SKM-1 treated with dmso at 0.1 percent for 144 hours (cell line): ENCODE measurements around the gene SBF2.
"Not testable (repeated sequence)": the region's sequence is repeated elsewhere in the genome, so short reads cannot be mapped to it uniquely, and the experiment has no call there.

Experiments used
- DNase-seq: peaks from one replicate; lab custom pipeline; 2025; ENCODE audit not compliant: unreplicated experiment; lab: John Stamatoyannopoulos, UW

The SBF2 gene

DNA sequence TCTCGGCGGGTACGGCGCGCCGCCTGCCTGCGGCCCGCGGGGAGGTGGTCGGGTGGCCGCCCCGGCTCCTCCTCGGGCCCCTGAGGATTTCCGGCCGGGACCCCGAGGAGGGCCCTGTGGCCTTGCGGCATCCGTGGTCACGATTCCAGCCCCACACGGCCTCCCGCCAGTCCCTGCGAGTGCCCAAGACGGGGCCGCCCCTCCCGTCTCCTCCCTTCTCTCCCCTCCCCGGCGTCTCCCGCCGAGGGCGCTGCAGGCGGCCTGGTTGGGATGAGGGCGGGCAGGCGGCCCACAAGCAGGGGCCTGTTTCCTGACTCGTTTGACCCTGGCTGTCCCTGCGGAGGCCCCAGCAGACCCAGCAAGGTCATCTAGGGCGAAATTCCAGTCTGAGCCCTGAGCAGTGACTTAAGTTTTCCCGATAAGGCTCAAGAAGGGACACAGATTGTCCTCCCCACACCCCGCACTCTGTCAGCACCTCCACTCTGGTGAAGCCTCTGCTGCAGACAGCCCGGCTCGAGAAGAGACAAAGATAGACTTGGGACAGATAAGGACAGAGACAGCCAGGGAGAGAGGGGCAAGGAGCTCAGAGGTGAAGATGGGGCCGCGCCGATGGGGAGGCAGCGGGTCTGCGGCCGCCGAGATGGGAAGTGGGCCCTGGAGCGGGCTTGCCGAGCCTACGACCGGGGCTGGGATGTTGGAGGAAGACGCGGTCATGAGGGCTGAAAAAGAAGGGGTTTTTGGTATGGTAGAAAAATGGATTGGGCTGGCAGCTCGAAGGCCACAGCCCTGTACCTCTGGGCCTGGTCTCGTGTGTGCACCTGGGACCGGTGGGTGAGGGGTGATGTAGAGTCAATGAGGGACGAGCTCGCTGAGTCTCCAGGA, 535.1 kb downstream of the SBF2 start:
- peak; percentile 49 for DNase-seq

DNA sequence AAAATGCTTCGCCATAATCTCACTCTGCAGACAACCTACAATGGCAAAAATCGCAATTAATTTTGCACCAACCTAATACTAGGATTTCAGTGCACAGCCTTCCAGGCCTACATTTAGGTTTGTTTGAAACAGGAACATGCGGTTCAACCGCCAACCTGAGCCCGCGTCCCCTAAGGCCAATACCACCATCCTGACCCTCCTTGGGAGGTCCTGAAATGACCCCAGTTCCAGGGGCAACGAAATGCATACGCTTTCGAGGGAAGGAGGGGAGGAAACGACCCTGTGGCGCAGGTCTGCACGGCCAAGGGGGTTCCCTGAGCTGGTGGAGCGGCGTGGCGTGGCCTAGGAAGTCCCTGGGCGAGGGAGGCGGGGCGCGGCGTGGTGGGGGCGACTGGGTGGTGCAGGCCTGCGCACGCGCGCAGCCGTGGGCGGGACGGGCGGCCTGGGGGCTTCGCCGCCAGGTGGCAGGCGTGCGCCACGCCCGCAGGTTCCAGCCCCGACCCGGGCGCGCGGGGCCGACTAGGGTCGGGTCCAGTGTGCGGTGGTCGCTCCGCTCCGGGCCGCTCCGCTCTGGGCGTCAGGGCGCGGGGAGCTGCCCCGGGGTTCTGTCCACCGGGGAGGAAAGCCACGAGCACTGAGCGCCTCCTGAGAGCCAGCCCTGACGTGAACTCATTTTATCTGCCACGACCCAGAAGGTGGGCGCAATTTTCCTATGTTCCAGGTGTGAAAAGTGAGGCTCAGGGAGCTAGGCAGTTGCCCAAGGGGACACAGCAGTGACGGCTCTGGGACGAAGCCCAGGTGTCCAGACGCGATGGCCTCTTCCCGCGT, 536.0 kb downstream of the SBF2 start:
- DNase-seq: peak; percentile 81

DNA sequence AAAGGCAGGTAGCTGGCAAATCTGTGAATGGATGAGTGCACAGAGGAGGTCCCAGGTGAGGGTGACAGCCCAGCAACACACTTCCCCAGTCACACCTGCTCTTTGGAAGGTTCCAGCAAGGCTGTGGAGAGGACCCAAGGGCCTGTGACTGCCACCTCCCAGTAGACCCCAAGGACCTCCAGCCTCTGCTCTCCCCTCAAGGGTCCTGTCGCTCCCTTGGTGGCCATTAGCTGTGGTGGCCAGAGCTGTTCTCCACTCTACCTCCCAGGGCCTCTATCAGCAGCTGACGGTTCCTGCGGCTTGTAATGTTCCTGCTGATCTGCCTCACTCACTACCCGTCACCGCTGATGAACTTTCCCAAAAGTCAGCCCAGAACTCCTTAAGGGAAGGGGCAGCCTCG, 537.1 kb downstream of the SBF2 start:
- DNase-seq: no peak

DNA sequence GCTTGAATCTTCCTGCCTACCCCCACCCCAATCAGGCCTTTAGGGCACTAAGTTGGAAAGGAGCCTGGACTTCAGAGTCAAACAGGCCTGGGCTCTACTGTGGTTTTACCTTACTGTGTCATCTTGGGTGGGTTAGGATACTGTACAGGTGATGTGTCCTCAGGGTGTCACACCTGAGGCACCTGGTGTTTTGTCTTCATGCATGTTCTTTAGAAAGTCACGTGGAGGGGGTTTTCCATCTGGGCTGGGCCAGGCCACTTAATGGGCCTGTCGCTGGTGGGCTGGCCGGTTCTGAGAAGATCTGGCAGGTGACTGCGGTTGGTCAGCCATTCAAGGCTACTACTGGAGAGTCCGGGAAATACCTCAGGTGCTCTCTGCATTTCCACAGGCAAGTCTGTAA, 537.6 kb downstream of the SBF2 start:
- no peak for DNase-seq

DNA sequence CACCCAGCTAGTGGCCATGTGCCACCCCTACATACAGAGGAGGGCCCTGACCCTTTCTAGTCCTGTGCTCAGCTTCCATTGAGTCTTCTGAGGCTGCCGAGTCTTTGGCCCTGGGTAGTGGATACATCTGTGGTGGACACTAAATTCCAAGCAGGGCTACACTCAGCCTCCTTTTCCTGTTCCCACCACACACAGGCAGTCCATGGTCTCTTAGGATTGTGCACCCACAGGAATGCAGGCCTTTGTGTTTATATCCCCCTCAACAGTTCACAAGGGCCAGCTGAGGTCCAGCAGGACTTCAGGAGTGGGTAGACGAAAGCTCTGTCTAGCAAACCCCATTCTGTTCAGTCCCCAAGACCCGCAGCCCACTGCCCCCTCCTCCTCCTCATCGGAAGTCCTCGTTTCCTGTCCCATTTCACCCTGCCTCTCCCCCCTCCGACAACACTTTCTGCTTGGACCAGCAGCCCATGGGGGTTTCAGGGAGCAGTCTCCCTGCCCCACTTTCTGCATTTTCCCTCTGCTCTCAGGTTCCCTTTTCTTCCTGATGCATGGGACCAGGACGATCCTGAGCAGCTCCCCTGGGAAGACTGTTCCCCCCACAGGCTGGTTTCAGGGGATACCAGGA, 538.3 kb downstream of the SBF2 start:
- no peak for DNase-seq

DNA sequence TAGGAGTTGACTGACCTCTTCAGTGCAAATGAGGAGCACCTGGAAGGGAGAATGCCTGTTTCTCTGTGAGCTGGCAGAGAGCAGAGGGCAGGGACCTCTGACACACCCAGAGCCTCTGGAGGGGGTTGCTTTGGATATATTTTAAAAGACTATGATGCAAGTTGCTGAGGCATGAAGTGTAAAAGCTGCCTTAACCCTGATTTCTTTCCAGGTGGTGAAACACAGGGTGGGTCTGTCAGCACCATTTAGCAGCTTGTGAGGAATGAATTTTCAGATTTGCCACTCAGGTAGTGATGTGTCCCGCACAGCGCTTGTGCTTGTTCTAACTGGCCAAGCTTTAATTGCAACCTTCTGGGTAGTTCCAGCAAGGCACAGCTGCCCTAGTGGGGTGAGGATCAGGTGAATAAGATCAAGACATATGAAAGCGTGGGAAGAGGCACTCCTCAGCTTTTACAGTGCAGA, 540.0 kb downstream of the SBF2 start:
- no peak for DNase-seq

- peak; percentile 52 for DNase-seq
These were observed 541.0 kb downstream of the SBF2 start for GRCh38 chr11:9753021-9753420.

GRCh38 chr11:9752091-9752490, 541.9 kb downstream of the SBF2 start:
- no peak for DNase-seq

GRCh38 chr11:9750551-9750950, 543.5 kb downstream of the SBF2 start:
- DNase-seq: no peak

DNA sequence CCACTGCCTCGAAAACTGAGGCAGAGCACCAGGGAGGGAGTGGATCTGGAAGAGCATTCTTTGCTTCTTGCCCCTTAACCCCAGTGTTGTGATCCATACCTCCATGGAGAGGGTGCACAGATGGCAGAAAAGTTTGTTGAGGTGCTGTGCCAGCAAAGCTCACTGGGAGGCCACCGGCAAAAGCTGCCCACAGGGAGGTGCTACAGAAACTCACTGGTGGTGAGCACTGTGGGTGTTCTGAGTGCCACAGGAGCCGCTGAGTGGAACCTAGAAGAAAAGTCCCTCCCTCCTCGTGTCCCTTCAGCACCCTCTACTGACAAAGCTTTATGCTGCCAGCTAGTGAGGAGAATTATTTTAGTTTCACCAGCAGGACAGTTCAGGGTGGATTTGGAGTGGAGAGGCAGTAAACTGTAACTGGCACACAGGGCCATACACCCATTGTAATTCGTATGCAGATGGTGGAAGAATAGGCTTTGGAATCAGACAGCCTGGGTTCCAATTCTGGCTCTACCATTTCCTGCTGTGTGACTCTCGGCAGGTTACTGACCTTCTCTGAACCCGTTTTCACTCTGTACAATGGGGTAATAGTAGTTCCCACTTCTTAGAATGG, 545.6 kb downstream of the SBF2 start:
- DNase-seq: peak; percentile 82

GRCh38 chr11:9747828-9748227, 546.2 kb downstream of the SBF2 start:
- DNase-seq: no peak

DNA sequence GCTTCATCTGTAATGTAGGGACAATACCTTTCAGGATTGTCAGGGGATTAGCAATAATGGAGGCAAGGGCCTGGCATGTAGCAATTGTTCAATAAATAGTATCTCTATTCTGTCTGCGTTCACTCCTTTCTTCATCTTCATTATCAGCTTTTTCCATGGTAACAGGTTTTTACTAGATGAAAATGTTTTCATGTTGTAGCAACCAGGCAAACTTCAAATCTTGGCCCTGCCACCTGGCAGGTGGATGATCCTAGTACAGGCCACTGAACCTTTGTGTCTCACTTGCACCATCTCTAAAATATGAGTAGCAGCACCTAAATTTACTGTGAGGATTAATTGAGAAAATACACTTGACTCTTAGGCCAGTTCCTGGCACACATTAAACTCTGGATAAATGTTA, 546.8 kb downstream of the SBF2 start:
- DNase-seq: no peak

- no peak for DNase-seq
These were observed 548.4 kb downstream of the SBF2 start for GRCh38 chr11:9745411-9746211.

- DNase-seq: not testable (repeated sequence)
These were observed 550.5 kb downstream of the SBF2 start for GRCh38 chr11:9743512-9743911.

DNA sequence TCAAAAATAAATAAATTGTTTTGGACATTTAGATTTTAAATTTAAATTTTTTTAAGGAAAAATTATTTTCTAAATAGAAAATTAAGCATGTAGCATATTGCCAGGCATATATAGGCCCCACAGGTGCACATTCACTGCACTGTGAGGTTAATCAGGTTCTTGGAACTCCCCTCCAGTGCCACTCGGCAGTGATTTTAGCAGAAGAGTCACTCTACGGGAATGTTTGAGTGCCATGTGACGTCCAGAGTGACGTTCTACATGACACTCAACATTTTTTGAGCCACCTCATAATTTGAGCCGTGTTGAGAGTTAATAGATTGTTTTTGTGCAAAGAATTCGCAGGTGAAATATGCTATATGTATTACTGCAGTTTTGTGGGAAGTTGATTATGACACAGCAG, 552.8 kb downstream of the SBF2 start:
- DNase-seq: no peak

GRCh38 chr11:9740202-9740883, 553.7 kb downstream of the SBF2 start:
- DNase-seq: no peak

DNA sequence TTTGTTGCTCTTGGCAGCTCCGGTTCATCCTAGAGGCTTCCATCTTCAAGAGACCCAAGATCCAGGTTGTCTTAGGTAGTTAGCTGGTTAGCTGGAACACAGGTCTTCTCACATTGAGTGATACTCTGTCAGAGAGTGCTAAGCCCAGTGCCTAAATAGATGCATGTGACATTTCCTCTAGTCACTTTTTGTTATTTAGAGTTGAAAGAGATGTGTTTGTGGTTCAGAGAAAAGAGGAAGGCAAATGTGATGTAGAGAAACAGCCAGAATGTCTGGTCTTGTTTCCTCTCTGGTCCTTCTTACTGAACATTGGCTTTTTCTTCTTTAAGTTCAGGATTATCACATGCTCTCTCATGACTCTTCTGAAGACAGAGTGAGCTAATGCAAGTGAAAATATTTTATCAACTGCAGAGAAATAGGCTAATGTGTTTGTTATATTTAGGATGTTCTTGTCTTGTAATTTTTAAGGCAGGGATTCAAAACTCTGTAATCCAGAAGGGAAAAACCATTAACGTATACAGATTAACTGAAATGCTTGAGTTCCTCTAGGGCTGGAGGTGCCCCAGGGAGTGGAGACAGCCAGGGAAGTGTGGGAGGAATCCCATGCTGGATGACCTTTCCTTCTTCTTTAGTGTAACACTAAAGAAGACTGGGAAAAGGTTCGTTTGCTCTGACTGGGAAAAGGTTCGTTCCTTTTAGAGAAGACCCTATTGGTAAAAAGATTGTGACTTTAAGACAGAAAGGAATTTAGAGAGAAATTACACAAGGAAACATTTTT, 554.7 kb downstream of the SBF2 start:
- peak; percentile 64 for DNase-seq

GRCh38 chr11:9738707-9739106, 555.3 kb downstream of the SBF2 start:
- DNase-seq: no peak

GRCh38 chr11:9738116-9738515, 555.9 kb downstream of the SBF2 start:
- DNase-seq: no peak
